Muscle layer of colon (tissue), 2 donors: ENCODE results near the gene CTU2.

Source experiments
- H3K27ac ChIP-seq: one replicate; pipeline ENCODE4 v1.7.0; 2013; ENCODE audit warnings: low read depth, mild to moderate bottlenecking, low read length, moderate library complexity
- H3K27me3 ChIP-seq, 2 donors: one replicate each; pipeline ENCODE4 v1.7.0; 2013; ENCODE audit warnings: low read length in 2 of 2, mild to moderate bottlenecking in 2 of 2; ENCODE audit not compliant: insufficient read depth in 2 of 2, control insufficient read depth in 1 of 2
- H3K36me3 ChIP-seq: one replicate; pipeline ENCODE4 v1.7.0; 2013; ENCODE audit warnings: mild to moderate bottlenecking, low read length; ENCODE audit not compliant: insufficient read depth
- H3K4me1 ChIP-seq: one replicate; pipeline ENCODE4 v1.7.0; 2013; ENCODE audit warnings: mild to moderate bottlenecking, low read length; ENCODE audit not compliant: insufficient read depth
- H3K4me3 ChIP-seq, 2 donors: one replicate each; pipeline ENCODE4 v1.7.0; 2013; ENCODE audit warnings: low read length in 2 of 2, low read depth in 1 of 2, mild to moderate bottlenecking in 1 of 2, moderate library complexity in 1 of 2
- H3K9ac ChIP-seq: one replicate; pipeline ENCODE4 v1.7.0; 2013; ENCODE audit warnings: low read length
- H3K9me3 ChIP-seq: one replicate; pipeline ENCODE4 v1.7.0; 2013; ENCODE audit warnings: mild to moderate bottlenecking, low read length
- donor health status: abdominal sarcoma.
- donor health status: Adenocarcinoma of cecum.

Gene CTU2

DNA sequence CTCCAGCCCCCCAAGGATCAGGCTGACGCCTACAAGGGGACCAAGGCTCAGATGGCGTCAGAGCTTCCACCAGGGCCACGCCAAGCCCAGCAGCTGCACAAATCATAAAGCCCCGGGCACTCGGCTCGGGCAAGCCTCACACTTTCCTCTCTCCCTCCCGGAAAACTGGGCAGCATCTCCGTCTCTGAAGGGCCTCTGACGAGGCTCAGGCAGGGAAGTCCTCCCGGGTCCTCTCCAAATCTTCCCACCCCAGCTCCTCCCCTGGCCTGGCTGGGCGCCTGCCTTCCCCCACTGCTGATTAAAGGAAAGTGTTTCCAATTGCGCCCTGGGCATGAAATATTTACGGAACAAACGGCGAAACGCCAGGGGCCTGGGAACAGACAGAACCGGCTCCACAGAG is 40.2 kb downstream of the CTU2 start:
- Histone ChIP-seq H3K27ac (peak overlapping the region; percentile 79), H3K27me3 (no peaks in the 10 kb centered on the region), H3K4me1 (peaks cover 35% of the 10 kb centered on the region)

GRCh38 chr16:88747588-88748301 is 41.4 kb downstream of the CTU2 start:
- H3K27me3 ChIP-seq: no peaks in the 10 kb centered on the region
- peak overlapping the region; percentile 66 for H3K27ac ChIP-seq
- H3K4me3 ChIP-seq: no peak overlapping the region
- no peak overlapping the region for H3K9ac ChIP-seq
- H3K9me3 ChIP-seq: no peaks in the 10 kb centered on the region
- peaks cover 35% of the 10 kb centered on the region for H3K4me1 ChIP-seq
- H3K36me3 ChIP-seq: peaks cover 13% of the 10 kb centered on the region

More for the DNA sequence above, 40.2 kb downstream of the CTU2 start:
- Histone ChIP-seq H3K9ac (no peak overlapping the region), H3K4me3 (no peak overlapping the region), H3K36me3 (peaks cover 11% of the 10 kb centered on the region), H3K9me3 (no peaks in the 10 kb centered on the region)

DNA sequence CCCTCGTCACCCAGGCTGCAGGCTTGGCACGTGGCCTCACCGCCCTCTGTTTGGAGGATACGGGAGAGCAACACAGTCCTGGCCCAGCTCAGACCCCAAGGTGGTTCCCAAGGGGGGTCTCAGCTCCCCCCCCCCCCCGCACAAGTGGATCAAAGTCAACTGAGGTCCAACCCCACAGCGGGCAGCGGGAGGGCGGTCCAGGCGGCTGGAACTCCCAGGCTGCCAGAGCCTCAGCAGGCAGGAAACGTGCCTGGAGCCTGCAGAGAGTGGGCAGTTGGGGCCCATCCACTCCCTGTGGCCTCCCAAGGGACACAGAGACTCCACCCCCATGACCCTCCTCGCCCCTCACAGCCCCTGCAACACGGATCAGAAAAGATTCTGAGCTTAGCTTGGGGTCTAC is 42.1 kb downstream of the CTU2 start:
- Histone ChIP-seq H3K4me3 (no peak overlapping the region), H3K9ac (no peak overlapping the region), H3K27me3 (no peaks in the 10 kb centered on the region), H3K36me3 (peaks cover 11% of the 10 kb centered on the region), H3K27ac (peak overlapping the region; percentile 66), H3K4me1 (peaks cover 35% of the 10 kb centered on the region), H3K9me3 (no peaks in the 10 kb centered on the region)

DNA sequence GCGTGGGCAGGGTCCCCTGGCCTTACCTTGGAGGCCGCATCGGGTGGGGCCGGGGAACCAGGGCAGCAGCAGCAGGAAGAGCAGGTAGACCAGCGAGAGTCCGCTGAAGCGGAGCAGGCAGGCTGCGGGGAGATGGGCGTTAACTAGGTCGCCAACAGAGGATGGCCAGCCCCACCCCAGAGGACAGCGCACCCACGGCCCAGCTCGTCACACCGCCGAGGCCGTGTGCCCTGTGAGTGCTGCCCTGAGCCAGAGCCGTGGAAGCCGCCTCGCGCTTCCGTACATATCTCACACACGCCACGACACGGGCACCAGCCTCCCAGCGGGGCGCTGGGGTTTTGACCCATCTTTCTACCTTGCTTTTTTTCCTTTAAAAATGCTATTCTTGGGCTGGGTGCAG is 43.1 kb downstream of the CTU2 start:
- Histone ChIP-seq H3K27me3 (no peaks in the 10 kb centered on the region), H3K9me3 (no peaks in the 10 kb centered on the region), H3K9ac (no peak overlapping the region), H3K4me3 (no peak overlapping the region), H3K36me3 (peaks cover 11% of the 10 kb centered on the region), H3K27ac (no peak overlapping the region), H3K4me1 (peaks cover 35% of the 10 kb centered on the region)

GRCh38 chr16:88750854-88751253 is 44.6 kb downstream of the CTU2 start:
- no peaks in the 10 kb centered on the region for H3K27me3 ChIP-seq
- no peak overlapping the region for H3K4me3 ChIP-seq
- H3K27ac ChIP-seq: peak overlapping the region; percentile 20
- H3K36me3 ChIP-seq: peaks cover 11% of the 10 kb centered on the region
- H3K9ac ChIP-seq: no peak overlapping the region
- H3K9me3 ChIP-seq: no peaks in the 10 kb centered on the region
- peaks cover 46% of the 10 kb centered on the region for H3K4me1 ChIP-seq

GRCh38 chr16:88752386-88753002 is 46.2 kb downstream of the CTU2 start:
- Histone ChIP-seq H3K4me1 (peaks cover 36% of the 10 kb centered on the region), H3K4me3 (no peak overlapping the region), H3K9me3 (no peaks in the 10 kb centered on the region), H3K27ac (no peak overlapping the region), H3K27me3 (no peaks in the 10 kb centered on the region), H3K9ac (no peak overlapping the region), H3K36me3 (peaks cover 11% of the 10 kb centered on the region)

GRCh38 chr16:88753191-88753590 is 46.9 kb downstream of the CTU2 start:
- peak overlapping the region; percentile 70 for H3K27ac ChIP-seq
- peaks cover 38% of the 10 kb centered on the region for H3K4me1 ChIP-seq
- no peak overlapping the region for H3K9ac ChIP-seq
- no peaks in the 10 kb centered on the region for H3K9me3 ChIP-seq
- H3K36me3 ChIP-seq: peaks cover 11% of the 10 kb centered on the region
- H3K4me3 ChIP-seq: no peak overlapping the region
- H3K27me3 ChIP-seq: no peaks in the 10 kb centered on the region

DNA sequence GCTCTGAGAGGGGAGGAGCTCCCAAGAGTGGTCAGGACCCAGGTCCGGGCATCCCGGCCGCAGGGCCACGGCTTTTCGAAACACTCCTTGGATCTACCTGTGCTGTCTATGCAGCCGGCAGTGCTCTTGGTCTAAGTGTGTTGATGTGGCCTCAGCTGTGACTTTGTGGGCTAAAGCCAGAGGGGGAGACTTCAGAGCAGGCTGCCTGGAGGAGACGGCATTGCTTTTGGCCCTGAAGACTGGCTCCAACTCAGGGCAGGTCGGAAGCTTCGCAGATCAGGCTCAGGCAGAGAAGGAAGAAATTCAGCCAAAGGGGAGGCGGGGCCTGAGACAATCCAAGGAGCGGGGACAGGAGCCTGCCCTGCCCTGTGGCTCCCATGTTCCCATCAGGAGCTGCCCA is 47.3 kb downstream of the CTU2 start:
- Histone ChIP-seq H3K27ac (peak overlapping the region; percentile 70), H3K9ac (no peak overlapping the region), H3K4me3 (no peak overlapping the region), H3K4me1 (peaks cover 43% of the 10 kb centered on the region), H3K9me3 (no peaks in the 10 kb centered on the region), H3K36me3 (peaks cover 11% of the 10 kb centered on the region), H3K27me3 (no peaks in the 10 kb centered on the region)

DNA sequence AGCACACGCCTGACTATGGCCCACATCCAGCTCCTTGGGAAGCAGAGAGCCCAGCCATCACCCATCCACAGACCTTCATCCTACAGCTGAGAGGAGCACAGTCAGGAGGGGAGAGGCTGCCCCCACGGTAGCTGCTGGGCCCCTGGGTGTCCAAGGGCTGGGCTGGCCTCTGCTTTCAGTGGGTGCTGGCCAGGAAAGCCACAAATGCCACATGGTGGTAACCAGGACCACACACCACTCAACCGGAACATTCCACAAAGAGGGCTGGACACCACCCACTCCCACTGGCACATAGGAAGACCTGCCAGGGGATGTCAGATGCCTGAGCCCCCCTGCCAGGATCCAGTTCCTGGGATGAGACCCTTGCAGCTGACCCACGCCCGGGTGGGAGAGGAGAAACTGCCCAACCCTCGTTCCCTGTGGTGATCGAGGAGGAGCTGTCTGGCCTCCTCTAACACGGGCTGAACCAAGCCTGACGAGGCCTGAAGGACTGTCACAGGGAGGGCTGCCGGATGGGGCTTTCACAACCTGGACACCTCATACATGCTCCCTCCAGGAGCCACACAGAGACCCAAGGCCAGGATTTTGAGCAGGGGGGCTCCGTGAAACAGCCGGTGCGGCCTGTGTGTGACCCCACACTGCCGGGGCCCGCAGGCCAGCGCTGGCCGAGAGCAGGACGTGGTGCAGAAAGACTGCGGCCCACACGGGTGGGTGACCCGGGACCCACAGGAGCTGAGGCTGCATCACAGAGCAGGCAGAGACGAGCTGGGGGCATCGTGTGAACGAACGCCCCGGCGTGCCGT is 48.0 kb downstream of the CTU2 start:
- H3K9ac ChIP-seq: peak overlapping the region; percentile 14
- H3K4me1 ChIP-seq: peaks cover 48% of the 10 kb centered on the region
- no peaks in the 10 kb centered on the region for H3K27me3 ChIP-seq
- H3K36me3 ChIP-seq: peaks cover 11% of the 10 kb centered on the region
- peak overlapping the region; percentile 70 for H3K27ac ChIP-seq
- H3K9me3 ChIP-seq: no peaks in the 10 kb centered on the region
- no peak overlapping the region for H3K4me3 ChIP-seq

DNA sequence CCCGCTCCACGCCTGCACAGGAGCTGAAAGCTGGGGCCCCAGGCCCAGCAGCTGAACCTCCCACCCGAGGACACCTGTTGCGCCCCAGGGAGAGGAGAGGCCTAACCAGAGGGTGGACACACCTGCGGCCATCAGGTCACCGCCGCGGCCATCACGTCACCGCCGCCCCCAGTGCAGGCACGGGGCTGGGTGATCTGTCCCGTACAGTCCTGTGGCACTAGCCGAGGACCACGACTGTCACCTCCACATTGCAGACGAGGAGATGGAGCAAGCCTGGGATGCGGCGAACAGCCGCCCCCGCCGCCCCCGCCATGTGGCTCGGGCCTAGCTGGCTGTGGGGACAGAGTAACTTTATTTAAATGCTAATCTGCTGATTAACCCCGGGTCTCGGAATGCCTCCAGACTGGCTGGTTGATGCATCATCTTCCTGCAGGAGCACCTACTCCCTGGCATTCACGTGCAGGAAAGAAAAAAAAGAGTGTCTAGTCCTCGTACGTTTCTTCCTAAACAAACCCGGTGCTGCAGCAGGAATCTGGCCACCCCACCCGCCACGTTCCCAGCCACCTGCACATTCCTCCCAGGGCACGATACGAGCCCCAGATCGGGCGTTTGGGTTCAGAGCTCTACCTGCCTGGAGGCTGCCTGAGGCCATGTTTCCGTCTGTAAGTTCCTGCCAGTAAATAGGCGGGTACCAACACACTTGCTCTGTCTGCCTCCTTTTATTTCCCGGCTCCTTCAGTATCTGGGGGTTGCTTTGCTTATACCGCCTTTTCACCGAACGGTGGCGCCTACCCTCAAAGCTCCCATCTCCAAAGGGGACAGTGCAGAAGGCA is 48.8 kb downstream of the CTU2 start:
- Histone ChIP-seq H3K27ac (peak overlapping the region; percentile 70), H3K9me3 (no peaks in the 10 kb centered on the region), H3K36me3 (peaks cover 11% of the 10 kb centered on the region), H3K27me3 (no peaks in the 10 kb centered on the region), H3K4me3 (no peak overlapping the region), H3K9ac (no peak overlapping the region), H3K4me1 (peaks cover 55% of the 10 kb centered on the region)
